ENCODE data around the gene RASSF7. TPM values are rescaled to one million over a fixed set of nuclear protein-coding genes. Genes with fewer than 3 reads are reported as not detected.

Gene RASSF7
- total and polyA plus RNA-seq, 2 of the 8 experiments (the other 6 are each of a cell fraction or from before 2014, with no cell fraction given): 22.3 to 43.9 TPM

DNA sequence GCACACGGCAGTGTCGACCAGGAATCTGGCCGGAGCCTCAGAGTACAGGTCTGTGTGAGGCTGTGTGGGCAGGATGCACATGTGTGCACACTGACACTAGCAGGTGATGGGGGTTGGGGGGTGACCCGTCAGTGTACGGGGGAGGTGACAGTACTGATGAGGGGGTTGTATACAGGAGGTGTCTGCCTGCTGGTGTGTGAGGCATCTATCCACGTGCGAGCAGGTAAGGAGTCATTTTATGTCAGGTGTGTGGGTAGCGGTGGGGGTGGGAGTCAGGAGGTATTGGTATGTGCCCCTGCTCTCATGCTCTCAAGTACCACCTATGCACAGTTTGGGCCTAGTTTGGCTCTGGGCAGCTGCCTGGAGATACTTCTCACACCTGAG, 11.0 kb downstream of the RASSF7 start:
- H3K4ac ChIP-seq (replicated peaks; ENCODE audit: insufficient read length, low read depth, low read length): no peak overlapping the region
- peaks cover under 1 to 1% of the 10 kb centered on the region in 2 experiments; a peak in 3 of 4 replicates for H3K79me2 ChIP-seq (ENCODE audit: control insufficient read depth in 1 of 2, insufficient read depth in 2 of 2, low read length in 2 of 2)
- H2AFZ ChIP-seq (ENCODE audit: low read length): no peak overlapping the region
- H3K9me3 ChIP-seq (ENCODE audit: insufficient read depth in 2 of 2, low read depth in 1 of 2, low read length in 1 of 2): no peaks in the 10 kb centered on the region
- peaks cover 1 to 24% (median 10%) of the 10 kb centered on the region in 4 experiments for H3K4me1 ChIP-seq (replicated peaks in 1 of 4; ENCODE audit: control insufficient read depth in 3 of 4, insufficient read depth in 4 of 4, low read length in 3 of 4)
- peaks cover 2 to 16% of the 10 kb centered on the region in 2 experiments for H4K20me1 ChIP-seq (replicated peaks in 1 of 2; ENCODE audit: control insufficient read depth in 1 of 2, insufficient read depth in 2 of 2, low read length in 2 of 2)
- H3K4me3 ChIP-seq (ENCODE audit: extremely low read depth in 1 of 4, insufficient read depth in 2 of 4, low read depth in 3 of 4, low read length in 4 of 4): no peak overlapping the region
- H4K8ac ChIP-seq (ENCODE audit: extremely low read depth, insufficient read depth, low read length): no peak overlapping the region; the same call in 1 of the 2 replicates
- peak overlapping the region; percentile 34; the same call in 1 of the 2 replicates for H2BK15ac ChIP-seq (ENCODE audit: low read length)
- H3K79me1 ChIP-seq (ENCODE audit: low read depth, low read length): peaks cover 6% of the 10 kb centered on the region; the same call in 1 of the 2 replicates
- no peak overlapping the region for H3K23ac ChIP-seq (ENCODE audit: insufficient read length)
- 0 out of 2 replicates have a peak overlapping the region, but pooled peaks have one; percentile 67 for H2BK20ac ChIP-seq (ENCODE audit: low read length)
- H4K5ac ChIP-seq (ENCODE audit: insufficient read length, low read depth, low read length): no peak overlapping the region
- H3K27ac ChIP-seq (ENCODE audit: low read depth, low read length): no peak overlapping the region
- 90% methylated on average over 8 of the region's 8 CpGs; no CpG with 5 or more reads in 1 of the 2 experiments for WGBS, 2 experiments (ENCODE audit: extremely low coverage in 1 of 2, insufficient coverage in 1 of 2, insufficient read length in 1 of 2, insufficient replicate concordance in 2 of 2, low coverage in 1 of 2, low lambda C conversion rate in 2 of 2, missing lambda C conversion rate in 1 of 2)
- H2BK120ac ChIP-seq (replicated peaks; ENCODE audit: low read depth, low read length): no peak overlapping the region
- FAIRE-seq (no peak), DNase-seq (ENCODE audit: low read depth in 1 of 2, low spot score in 2 of 2) (no peak)
- peak overlapping the region; percentile 55 for H4K91ac ChIP-seq (replicated peaks; ENCODE audit: insufficient read length, low read length)
- no peak overlapping the region; the same call in 1 of the 2 replicates for H3K18ac ChIP-seq (ENCODE audit: extremely low read depth, low read length)
- peak overlapping the region in 1 of 2 experiments; percentile 49; a peak in 2 of 4 replicates for H3K4me2 ChIP-seq (ENCODE audit: insufficient read depth in 1 of 2, low read depth in 2 of 2, low read length in 2 of 2)
- H2BK12ac ChIP-seq (ENCODE audit: low read depth, low read length): peak overlapping the region; percentile 98; the same call in 1 of the 2 replicates
- H3K27me3 ChIP-seq (replicated peaks in 1 of 4; ENCODE audit: control insufficient read depth in 3 of 4, extremely low read depth in 1 of 4, insufficient read depth in 3 of 4, low read length in 3 of 4): peaks cover 8 to 17% (median 14%) of the 10 kb centered on the region in 4 experiments
- POLR2A ChIA-PET (ENCODE audit: partially characterized antibody): interaction anchor here (0.7 kb wide), 1 partner anchor 67 kb away, joined by 3 read pairs; no protein-coding TSS in a partner anchor
- H3K23me2 ChIP-seq (ENCODE audit: low read depth, low read length): peaks cover 13% of the 10 kb centered on the region
- no peak overlapping the region for H3K14ac ChIP-seq (ENCODE audit: insufficient read length)
- peak overlapping the region; percentile 41; the same call in 1 of the 2 replicates for H2AK5ac ChIP-seq (ENCODE audit: low read depth, low read length)
- CTCF ChIA-PET (ENCODE audit: partially characterized antibody): interaction anchor here (0.8 to 1.9 kb wide), 5 partner anchors 9 to 124 kb away, joined by 3 to 6 read pairs (median 3); no protein-coding TSS in a partner anchor
- peak overlapping the region; percentile 61; the same call in 1 of the 2 replicates for H2BK5ac ChIP-seq (ENCODE audit: low read depth, low read length)
- H3K9ac ChIP-seq (replicated peaks in 1 of 4; ENCODE audit: extremely low read depth in 1 of 4, low read depth in 3 of 4, low read length in 3 of 4): no peak overlapping the region; a peak in 1 of 7 replicates
- no peak overlapping the region for H3K56ac ChIP-seq (replicated peaks; ENCODE audit: insufficient read length, low read depth, low read length)
- no peaks in the 10 kb centered on the region for H3K36me3 ChIP-seq (ENCODE audit: control insufficient read depth in 2 of 4, insufficient read depth in 4 of 4, low read length in 3 of 4)
- TF ChIP-seq RAD21 (IDR thresholded peaks at IDR 0.05 in 1 of 2, conservative IDR thresholded peaks at IDR 0.05 in 1 of 2; ENCODE audit: low read depth in 2 of 2, low read length in 2 of 2) (no peak), JUN (IDR thresholded peaks at IDR 0.05; ENCODE audit: low read depth, low read length) (no peak), RBBP5 (IDR thresholded peaks at IDR 0.05; ENCODE audit: borderline replicate concordance, low read depth, low read length) (no peak), RNF2 (IDR thresholded peaks at IDR 0.05; ENCODE audit: borderline replicate concordance, low read depth, low read length, missing control alignments, poor library complexity, severe bottlenecking) (no peak), PHF8 (conservative IDR thresholded peaks at IDR 0.05; ENCODE audit: low read depth, low read length) (no peak), SP4 (IDR thresholded peaks at IDR 0.05; ENCODE audit: low read length) (no peak)
